Measurements from ENCODE around the gene TGFB2.
A peak's percentile ranks its signal among the peaks of the same experiment; 100 is the strongest.

Gene TGFB2

DNA sequence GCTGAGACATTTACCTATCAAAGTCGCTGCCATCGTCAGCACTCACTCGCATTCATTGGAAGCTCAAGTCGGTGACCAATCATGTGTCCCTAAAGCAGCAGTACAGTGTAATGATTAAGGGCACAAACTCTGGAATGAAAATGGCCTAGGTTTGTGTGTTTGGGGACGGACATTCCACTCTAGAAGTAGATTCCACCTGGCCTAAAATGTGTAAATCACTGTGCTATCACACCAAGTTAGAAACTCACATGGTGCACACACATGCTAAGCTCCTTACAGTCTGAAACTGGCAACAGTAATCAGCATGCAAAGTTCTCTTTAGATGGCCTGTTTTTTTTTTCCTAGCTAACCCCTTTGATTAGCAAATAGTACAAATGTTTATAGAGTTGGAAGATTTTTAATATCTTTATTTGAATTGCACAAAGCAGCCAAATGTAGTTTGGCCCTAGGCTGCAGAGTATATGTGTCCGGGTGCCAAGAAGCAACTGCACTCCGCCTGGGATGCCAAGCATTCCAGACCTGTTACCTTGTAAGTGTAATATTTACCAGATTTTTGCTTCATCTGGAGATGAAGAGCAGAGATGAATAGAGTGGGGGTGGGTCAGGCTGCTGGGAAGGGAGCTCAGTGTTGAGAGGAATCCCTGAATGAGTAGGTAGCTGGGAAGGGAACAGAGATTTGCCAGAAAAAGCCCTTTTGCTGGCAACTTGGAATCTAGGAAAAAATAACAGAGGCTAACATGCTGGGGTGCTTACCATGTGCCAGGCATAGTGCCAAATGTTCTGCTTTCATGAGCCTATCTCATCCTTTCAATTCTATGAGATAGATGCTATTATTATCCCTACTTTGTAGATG lies 35.2 kb downstream of the TGFB2 start:
- DNase-seq (ENCODE audit: low read depth): no peak
- H3K4me3 ChIP-seq (ENCODE audit: low read depth, low read length): no peak overlapping the region

DNA sequence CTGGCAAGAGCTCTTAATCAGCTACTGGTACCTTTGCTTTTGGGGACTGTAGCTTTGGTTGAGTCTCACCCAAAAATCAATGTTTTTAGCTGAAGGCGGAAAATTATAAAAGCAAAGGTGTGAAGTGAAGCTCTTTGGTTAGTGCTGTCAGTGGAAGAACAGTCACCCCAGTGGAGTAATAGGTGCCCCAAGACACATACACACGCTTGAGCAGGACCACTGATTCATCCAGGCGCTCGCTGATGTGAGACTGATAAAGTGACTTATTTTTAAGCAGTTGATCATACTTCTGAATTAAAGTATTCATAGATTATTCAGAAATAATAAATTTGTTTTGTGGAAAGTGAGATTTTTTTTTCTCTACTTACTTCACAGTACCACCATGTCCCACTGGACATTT lies 37.1 kb downstream of the TGFB2 start:
- H3K4me3 ChIP-seq (ENCODE audit: low read depth, low read length): no peak overlapping the region
- no peak for DNase-seq (ENCODE audit: low read depth)

DNA sequence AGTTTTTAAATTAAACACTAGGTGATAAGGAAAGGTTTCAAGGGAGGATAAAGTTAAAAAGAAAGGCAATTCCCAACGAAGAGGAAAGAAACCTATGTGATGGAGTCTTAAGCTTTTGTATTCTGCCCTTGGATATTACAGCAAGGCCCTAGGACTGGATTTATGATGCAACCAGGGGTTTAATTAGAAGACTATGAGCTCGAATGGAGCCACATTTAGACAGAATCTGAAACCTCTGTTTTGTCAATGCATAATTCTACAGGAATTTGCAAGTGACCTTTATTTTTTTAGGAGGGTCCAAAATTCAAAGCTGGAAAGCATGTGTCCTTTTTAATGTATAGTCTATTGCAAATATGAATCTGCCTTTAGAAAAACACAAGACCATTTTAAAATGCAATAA lies 37.9 kb downstream of the TGFB2 start:
- no peak overlapping the region for H3K4me3 ChIP-seq (ENCODE audit: low read depth, low read length)
- no peak for DNase-seq (ENCODE audit: low read depth)

DNA sequence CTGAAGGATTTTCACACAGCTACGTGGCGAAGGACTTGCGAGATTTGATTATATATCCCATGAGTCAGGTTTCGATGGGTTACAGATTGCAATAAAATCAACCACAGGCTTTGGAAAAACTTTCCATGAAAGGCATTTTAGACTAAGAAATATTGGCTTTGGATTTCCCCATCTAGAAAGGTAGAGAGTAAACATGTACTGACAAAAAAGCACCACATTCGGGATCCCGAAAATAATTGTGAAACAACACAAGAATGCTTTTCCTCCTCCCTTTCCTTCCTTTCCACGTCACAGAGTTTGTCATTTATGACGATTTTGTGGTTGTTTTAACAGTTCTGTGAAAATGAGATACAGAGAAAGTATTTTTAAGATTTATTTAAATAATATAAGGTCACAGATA lies 38.5 kb downstream of the TGFB2 start:
- H3K4me3 ChIP-seq (ENCODE audit: low read depth, low read length): no peak overlapping the region
- no peak for DNase-seq (ENCODE audit: low read depth)

DNA sequence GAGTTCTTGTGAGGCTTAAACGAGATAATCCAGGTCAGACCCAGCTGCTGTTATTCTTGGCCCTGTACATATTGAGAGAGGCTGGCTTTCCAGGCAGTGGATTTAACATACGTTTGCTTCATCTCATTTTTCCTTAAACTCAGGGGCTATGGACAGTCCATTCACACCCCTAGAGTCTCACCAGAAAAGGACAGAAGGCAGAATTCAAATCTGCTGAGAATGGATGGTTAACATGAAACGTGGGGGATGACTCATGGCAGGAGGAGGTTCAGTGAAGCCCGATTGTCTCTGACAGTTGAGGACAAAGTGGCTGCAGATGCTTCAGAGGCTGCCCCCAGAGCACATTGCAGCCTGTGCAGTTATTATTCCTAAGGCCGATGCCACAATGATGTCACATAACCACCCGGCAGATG lies 39.5 kb downstream of the TGFB2 start:
- no peak overlapping the region for H3K4me3 ChIP-seq (ENCODE audit: low read depth, low read length)
- peak; percentile 54 for DNase-seq (ENCODE audit: low read depth)

DNA sequence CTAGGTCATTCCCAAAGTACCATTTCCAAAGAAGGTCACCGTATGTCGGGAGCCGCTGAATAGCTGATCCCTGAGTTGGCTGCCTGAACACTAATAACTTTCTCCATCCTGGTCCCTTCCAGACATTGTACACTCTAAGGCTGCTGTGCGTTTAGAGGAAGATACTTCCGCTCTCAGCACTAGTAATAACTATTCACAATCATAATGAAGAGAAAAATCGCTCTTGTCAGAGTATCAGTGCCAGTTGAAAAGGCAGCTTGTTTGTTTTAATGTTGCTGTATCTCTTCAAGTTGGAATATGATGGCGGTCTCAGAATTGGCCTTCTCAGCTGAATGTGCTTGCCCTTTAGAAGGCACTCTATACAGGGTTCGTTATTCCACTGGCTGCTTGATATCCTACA lies 43.5 kb downstream of the TGFB2 start:
- no peak overlapping the region for H3K4me3 ChIP-seq (ENCODE audit: low read depth, low read length)
- no peak for DNase-seq (ENCODE audit: low read depth)

DNA sequence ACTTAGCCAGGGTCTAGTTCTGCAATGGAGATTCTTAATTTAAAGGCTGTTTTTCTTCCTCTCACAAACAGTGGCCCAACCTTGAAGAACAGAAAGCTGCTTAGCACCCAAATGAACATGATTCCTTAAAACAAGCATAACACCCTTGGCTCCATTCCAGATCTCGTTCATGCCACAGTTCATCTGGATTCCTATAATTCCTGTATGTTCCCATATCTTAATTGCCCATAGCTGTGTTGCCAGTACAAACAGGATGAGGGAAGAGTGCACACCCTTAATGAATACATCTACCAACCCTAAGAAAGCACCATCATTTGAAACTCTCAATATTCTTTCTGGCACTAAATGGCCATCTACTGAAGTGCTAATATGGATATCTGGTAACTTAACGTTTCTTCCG lies 45.5 kb downstream of the TGFB2 start:
- no peak overlapping the region for H3K4me3 ChIP-seq (ENCODE audit: low read depth, low read length)
- no peak for DNase-seq (ENCODE audit: low read depth)

DNA sequence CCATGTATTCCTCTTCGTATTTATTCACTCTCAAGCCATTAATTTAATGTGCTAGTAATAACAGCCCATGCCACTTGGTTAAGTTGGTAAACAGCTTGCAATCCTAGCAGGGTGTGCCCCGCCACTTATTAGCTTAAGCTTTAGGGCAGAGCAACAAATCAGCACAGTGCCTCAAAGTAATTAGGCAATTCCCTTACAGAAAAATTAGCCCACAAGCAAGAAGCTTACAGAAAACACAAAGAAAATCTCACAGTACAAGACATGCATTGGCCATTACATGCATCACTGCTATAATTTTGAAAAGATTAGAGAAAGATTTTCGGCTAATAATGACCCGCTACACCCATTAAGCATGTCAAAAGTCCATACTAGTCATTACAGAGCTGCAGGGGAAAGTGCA lies 47.6 kb downstream of the TGFB2 start:
- no peak overlapping the region for H3K4me3 ChIP-seq (ENCODE audit: low read depth, low read length)
- no peak for DNase-seq (ENCODE audit: low read depth)

DNA sequence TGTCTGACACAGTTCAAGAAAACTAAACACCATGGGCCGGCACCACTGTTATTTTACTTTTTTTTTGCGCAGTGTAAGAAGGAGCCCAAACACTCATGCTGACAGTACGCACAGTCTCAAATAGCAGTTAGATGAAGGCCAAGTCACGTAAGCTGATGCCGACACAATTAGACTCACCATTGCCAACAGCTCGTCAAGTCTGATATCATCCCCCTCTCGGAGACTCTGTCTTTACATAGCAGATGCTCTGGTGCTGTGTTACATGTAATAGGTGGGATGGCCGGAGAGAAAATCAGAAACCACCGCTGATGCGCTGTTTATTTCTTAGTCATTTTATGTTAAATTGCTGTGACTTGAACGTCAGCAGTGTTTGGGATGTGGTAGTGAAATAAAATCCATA lies 49.3 kb downstream of the TGFB2 start:
- DNase-seq (ENCODE audit: low read depth): no peak
- no peak overlapping the region for H3K4me3 ChIP-seq (ENCODE audit: low read depth, low read length)

DNA sequence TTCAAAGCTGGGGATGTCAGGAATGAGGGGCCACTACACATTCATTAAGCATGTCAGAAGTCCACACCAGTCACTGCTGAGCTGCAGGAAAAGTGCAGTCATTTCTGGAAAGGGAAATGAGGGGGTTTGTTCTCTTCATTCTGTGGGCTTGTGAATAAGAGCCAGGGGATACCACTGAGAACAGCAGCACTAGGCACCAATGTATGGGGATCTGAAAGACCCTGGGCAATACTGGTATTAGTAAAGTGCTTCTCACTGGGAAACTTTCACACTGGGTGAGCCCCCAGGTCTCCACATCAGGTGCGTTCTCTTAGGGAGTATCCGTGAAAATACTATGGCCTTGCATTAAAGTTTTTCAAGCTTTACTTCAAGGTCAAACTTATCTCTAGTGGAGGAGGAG lies 49.9 kb downstream of the TGFB2 start:
- no peak overlapping the region for H3K4me3 ChIP-seq (ENCODE audit: low read depth, low read length)
- DNase-seq (ENCODE audit: low read depth): no peak

DNA sequence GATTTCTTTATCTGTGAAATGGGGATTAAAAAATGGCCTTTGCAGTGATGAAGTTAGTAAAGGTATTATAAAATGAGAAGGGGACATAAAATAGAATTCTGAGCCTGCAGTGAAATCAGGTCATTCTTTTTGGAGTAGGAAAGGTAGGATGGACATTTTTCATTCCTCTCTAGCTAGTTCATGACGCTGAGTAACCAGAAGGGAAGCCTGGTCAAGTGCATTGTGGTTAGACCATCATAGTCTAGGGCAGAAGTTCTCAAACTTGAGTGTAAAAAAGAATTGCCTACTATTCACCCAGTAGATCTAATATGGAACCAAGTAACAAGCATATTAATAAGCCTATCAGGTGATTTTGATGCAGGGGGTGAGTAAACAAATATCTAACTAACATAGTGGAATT lies 50.8 kb downstream of the TGFB2 start:
- H3K4me3 ChIP-seq (ENCODE audit: low read depth, low read length): no peak overlapping the region
- no peak for DNase-seq (ENCODE audit: low read depth)

DNA sequence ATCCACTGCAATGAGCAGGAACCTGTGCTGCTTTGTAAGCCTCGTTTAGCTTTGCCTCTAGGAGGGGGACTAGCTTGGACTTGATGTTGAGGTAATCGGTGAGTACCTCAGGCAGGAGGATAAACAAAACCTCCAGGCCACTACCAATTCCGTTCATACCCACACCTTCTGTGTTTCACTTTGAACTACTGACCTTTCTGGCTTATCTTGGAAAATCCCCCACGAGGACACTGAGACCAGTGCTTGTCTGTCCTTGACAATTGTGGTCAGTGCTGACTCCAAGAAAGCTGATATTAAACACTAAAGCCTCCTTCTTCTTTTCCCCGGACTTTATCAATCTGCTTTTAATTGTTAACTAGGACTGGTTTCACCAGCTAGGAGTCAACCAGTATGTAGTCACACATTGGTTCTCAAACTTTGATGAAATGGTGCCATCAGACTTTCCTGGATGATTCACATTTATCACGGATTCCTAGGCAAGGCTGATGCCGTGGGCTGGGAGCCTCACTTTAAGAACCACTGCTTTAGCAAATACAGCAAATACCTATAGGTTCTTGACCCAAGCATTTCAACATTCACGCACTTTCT lies 52.7 kb downstream of the TGFB2 start:
- no peak for DNase-seq (ENCODE audit: low read depth)
- H3K4me3 ChIP-seq (ENCODE audit: low read depth, low read length): no peak overlapping the region

DNA sequence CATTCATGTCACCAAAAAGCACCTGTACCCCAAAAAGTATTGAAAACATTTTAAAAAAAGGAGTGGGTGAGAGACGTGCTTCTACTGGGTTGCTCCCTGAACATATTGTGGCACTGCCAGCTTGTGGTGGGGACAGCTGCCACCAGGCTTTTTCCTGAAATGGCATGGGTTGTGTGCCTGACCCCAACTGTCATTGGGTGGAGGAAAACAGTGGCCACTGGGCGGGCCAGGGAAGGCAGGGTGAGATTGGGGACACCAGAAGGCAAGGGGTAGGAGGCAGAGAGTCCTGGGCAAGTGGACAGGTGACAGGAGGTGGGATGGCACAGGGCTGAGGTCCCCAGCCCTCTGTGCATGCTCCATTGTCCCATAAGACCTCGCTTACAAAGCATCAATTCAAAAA lies 55.5 kb downstream of the TGFB2 start:
- H3K4me3 ChIP-seq (ENCODE audit: low read depth, low read length): no peak overlapping the region
- no peak for DNase-seq (ENCODE audit: low read depth)

DNA sequence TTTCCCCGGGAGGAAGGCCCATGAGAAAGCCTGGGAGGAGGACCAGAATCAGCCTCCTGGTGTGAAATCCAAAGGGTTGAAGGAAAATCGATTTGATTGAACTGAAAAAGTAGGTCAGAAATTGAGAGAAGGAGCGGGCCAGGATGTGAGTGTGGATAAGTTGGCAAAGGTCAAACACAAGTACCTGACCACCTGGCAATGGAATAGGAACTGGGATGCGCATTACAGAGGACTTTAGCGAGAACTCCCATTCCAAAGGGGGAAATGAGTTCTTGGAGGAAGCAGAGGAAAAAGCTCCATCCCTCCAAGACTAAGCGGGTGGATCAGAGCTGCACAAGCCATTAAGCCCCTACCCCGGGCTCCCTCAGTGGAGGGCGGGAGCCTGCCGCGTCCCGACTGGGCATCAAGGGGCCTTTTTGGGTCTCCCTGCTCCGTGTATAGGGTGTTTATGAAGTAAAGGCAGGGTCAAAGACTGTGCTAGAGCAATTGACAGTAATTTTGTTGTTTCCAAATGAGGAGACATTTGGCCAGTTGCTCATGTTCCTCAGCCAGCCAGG lies 56.4 kb downstream of the TGFB2 start:
- H3K4me3 ChIP-seq (ENCODE audit: low read depth, low read length): no peak overlapping the region
- no peak for DNase-seq (ENCODE audit: low read depth)

DNA sequence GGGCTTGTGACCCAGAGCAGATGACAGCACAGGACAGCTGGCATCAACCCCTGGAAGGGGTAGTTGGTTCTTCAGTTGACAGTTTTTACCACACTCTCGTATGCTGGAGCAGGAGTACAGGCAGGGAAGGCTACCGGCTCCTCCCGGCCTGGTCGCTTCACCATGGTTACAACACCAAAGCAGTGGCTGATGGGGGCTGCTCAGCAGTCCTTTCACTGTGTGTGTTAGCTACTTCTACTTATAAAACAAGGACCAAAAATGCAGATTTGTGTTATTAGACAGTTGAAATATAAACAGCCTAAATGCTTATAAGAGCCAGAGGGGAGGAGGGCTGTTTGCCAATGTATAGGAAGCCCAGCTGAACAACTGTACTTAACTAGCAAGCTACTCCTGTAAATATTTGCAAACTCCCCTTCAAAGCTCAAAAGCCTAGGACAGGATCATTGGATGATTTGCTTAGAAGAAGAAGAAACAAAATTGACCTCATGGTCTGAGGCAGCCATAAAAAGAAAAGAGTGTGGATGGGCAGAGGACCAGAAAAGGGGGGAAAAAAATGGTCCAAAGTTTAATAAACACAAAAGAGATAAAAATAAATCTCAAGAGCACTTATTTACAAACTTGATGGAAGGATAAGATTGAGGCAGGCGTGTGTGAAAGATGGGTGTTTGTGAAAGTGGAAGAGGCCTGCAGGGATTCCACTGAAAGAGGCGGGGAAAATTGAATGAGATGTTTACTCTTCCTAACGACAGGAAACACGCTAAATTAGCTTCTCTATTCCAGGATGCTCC lies 57.1 kb downstream of the TGFB2 start:
- DNase-seq (ENCODE audit: low read depth): no peak
- H3K4me3 ChIP-seq (ENCODE audit: low read depth, low read length): no peak overlapping the region

DNA sequence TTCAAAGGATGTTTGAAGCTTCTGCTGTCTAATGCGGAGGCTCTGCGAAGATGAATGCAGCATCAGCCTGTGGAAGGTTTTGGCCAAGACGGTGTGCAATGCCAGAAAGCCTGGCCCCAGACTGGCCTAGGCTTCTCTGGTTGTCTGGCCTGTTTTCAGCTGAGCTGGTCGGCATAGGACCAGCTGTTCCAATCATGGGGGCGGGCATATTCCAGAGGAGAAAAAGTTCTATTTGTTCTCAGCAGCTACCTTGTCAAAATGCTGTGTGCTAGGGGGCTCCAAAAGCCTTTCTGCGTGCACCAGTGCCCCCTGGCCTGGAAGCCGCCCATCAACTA lies 57.6 kb downstream of the TGFB2 start:
- DNase-seq (ENCODE audit: low read depth): no peak
- H3K4me3 ChIP-seq (ENCODE audit: low read depth, low read length): no peak overlapping the region

DNA sequence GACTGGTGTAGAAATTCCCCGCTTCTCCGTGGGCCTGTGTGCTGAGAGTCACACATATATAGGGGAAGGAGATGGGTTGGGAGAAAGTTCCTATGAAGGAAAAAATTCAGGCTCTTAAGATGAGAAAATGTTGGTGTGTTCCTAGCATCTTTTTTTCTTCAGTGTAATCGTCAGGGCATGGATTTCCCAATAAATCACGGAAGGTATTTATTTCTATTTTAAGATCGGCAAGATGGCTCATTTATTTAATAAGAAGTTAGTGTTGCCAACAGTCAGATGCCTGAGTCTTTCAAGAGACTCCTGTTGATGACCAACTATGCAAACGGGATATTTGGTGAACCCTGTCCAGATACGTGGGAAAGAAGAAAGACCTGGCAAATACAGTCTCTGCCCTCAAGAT lies 58.2 kb downstream of the TGFB2 start:
- no peak overlapping the region for H3K4me3 ChIP-seq (ENCODE audit: low read depth, low read length)
- DNase-seq (ENCODE audit: low read depth): no peak

DNA sequence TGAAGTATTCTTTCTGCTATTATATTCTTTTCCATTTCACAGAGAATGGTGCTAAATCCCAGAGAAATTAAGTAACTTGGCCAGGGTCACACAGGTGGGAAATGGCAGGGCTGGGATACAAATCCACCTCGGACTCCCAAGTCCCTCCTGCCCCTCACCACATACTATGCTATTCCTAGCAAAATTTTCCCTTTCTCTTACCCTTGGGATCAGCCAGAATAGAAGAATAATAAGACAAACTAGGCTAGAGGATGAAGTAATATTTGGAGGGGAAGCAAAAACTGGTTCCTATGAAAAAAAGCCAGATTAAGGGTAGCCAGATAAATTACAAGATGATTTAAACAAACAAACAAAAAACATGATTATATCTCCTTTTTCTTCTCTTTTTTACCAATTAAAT lies 62.5 kb downstream of the TGFB2 start:
- no peak for DNase-seq (ENCODE audit: low read depth)
- H3K4me3 ChIP-seq (ENCODE audit: low read depth, low read length): no peak overlapping the region

DNA sequence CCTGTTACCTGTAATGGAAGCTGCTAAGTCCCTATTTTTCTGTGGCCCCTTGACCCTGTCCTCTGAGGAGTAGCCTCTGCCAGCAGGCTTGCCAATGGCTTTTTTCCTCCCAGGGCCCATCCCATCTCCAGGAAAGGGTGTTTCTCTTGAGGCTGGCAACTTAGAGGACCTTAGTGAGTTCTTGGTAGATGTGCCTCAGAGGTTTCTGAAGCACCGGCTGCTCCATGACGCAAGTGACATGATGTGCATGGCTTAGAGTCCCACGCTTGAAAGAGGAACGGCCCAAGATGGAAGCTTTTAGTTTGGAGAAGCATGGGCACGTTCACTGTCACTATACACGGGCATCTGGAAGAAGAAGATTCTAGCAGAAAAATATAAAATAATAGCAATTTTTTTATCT lies 63.0 kb downstream of the TGFB2 start:
- H3K4me3 ChIP-seq (ENCODE audit: low read depth, low read length): no peak overlapping the region
- DNase-seq (ENCODE audit: low read depth): no peak

DNA sequence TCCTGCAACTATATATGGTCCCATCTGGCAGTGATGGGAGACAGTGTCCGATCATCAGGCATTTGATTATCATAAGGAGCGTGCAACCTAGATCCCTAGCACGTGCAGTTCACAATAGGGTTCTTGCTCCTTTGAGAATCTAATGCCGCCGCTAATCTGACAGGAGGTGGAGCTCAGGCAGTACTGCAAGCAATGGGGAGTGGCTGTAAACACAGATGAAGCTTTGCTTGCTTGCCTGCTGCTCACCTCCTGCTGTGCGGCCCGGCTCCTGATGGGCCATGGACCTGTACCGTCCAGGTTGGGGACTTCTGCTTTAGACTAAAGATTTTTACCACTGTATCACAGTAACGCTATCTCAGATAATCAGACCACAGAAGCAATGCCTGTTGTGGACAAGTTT lies 63.8 kb downstream of the TGFB2 start:
- no peak overlapping the region for H3K4me3 ChIP-seq (ENCODE audit: low read depth, low read length)
- no peak for DNase-seq (ENCODE audit: low read depth)

Measured in skeletal muscle cell (primary cell).